WTC11 (cell line): ENCODE results near the gene NUP85. TPM values are rescaled to one million over a fixed set of nuclear protein-coding genes. Genes with fewer than 3 reads are reported as not detected.

ENCODE experiments used
- ATF3 ChIP-seq: sonication (generic); formaldehyde crosslinking; conservative IDR thresholded peaks from 2 replicates; pipeline ENCODE4 v1.8.1; 2022; ENCODE audit warnings: mild to moderate bottlenecking, missing genetic modification reagents
- ATF6 ChIP-seq: sonication (generic); formaldehyde crosslinking; IDR thresholded peaks from 2 replicates; pipeline ENCODE4 v1.8.1; 2023; ENCODE audit warnings: mild to moderate bottlenecking, missing genetic modification reagents
- CREM ChIP-seq: sonication (generic); formaldehyde crosslinking; IDR thresholded peaks from 2 replicates; pipeline ENCODE4 v1.8.1; 2022; ENCODE audit warnings: mild to moderate bottlenecking, missing genetic modification reagents, moderate library complexity
- FOXP1 ChIP-seq: sonication (generic); formaldehyde crosslinking; IDR thresholded peaks from 2 replicates; pipeline ENCODE4 v1.8.0; 2022; ENCODE audit warnings: missing genetic modification reagents, mild to moderate bottlenecking, moderate library complexity, borderline replicate concordance
- IRF1 ChIP-seq: sonication (generic); formaldehyde crosslinking; IDR thresholded peaks from 2 replicates; pipeline ENCODE4 v1.8.0; 2023; ENCODE audit warnings: missing genetic modification reagents
- JUN ChIP-seq: sonication (generic); formaldehyde crosslinking; IDR thresholded peaks from 2 replicates; pipeline ENCODE4 v1.8.0; 2023; ENCODE audit warnings: mild to moderate bottlenecking, missing genetic modification reagents
- KAT7 ChIP-seq: sonication (generic); formaldehyde crosslinking; IDR thresholded peaks from 2 replicates; pipeline ENCODE4 v1.8.1; 2023; ENCODE audit warnings: missing genetic modification reagents, mild to moderate bottlenecking, borderline replicate concordance
- MYBL2 ChIP-seq: sonication (generic); formaldehyde crosslinking; IDR thresholded peaks from 2 replicates; pipeline ENCODE4 v1.8.1; 2023; ENCODE audit warnings: mild to moderate bottlenecking, moderate library complexity, missing genetic modification reagents
- NFATC4 ChIP-seq: fragments of 250-450 bp; sonication (Bioruptor Pico); IDR thresholded peaks from 2 replicates; pipeline ENCODE4 v1.9.0; 2021; ENCODE audit warnings: mild to moderate bottlenecking
- NR3C1 ChIP-seq: sonication (generic); formaldehyde crosslinking; conservative IDR thresholded peaks from 2 replicates; pipeline ENCODE4 v1.8.1; 2023; ENCODE audit warnings: low read depth, mild to moderate bottlenecking, missing genetic modification reagents
- SOX15 ChIP-seq: fragments of 250-450 bp; sonication (Bioruptor Pico); IDR thresholded peaks from 2 replicates; pipeline ENCODE4 v1.9.0; 2021; ENCODE audit warnings: mild to moderate bottlenecking
- TCF7 ChIP-seq: sonication (generic); formaldehyde crosslinking; IDR thresholded peaks from 2 replicates; pipeline ENCODE4 v1.8.0; 2022; ENCODE audit warnings: mild to moderate bottlenecking, low read depth, missing genetic modification reagents, moderate library complexity
- TEAD1 ChIP-seq: sonication (generic); formaldehyde crosslinking; IDR thresholded peaks from 2 replicates; pipeline ENCODE4 v1.8.0; 2022; ENCODE audit warnings: mild to moderate bottlenecking, missing genetic modification reagents
- TP53 ChIP-seq: sonication (generic); formaldehyde crosslinking; IDR thresholded peaks from 2 replicates; pipeline ENCODE4 v1.8.1; 2023; ENCODE audit warnings: mild to moderate bottlenecking, missing genetic modification reagents
- ZNF121 ChIP-seq: sonication (generic); formaldehyde crosslinking; IDR thresholded peaks from 2 replicates; pipeline ENCODE4 v1.8.0; 2023; ENCODE audit warnings: missing genetic modification reagents
- ZNF396 ChIP-seq: fragments of 250-450 bp; sonication (Bioruptor Pico); IDR thresholded peaks from 2 replicates; pipeline ENCODE4 v1.8.0; 2021; ENCODE audit warnings: mild to moderate bottlenecking, moderate library complexity, borderline replicate concordance
- ZSCAN18 ChIP-seq: fragments of 250-450 bp; sonication (Bioruptor Pico); IDR thresholded peaks from 2 replicates; pipeline ENCODE4 v2.1.2; 2022; ENCODE audit warnings: mild to moderate bottlenecking, moderate library complexity
- total RNA-seq: library from RNA; stranded (reverse); gene quantifications from 3 replicates; pipeline ENCODE4 v1.2.3, GENCODE V29; 2021
- TF ChIP-seq, protein P1 (sequence below): sonication (generic); formaldehyde crosslinking; IDR thresholded peaks from 2 replicates; pipeline ENCODE4 v1.8.0; 2022; ENCODE audit warnings: mild to moderate bottlenecking, missing genetic modification reagents
- TF ChIP-seq, protein P2 (sequence below): sonication (generic); formaldehyde crosslinking; IDR thresholded peaks from 2 replicates; pipeline ENCODE4 v1.8.1; 2022; ENCODE audit warnings: mild to moderate bottlenecking, moderate library complexity, missing genetic modification reagents
- TF ChIP-seq, protein P3 (sequence below): sonication (generic); formaldehyde crosslinking; IDR thresholded peaks from 2 replicates; pipeline ENCODE4 v1.8.1; 2023; ENCODE audit warnings: mild to moderate bottlenecking, moderate library complexity, missing genetic modification reagents
- TF ChIP-seq, protein P4 (sequence below): fragments of 250-450 bp; sonication (Bioruptor Pico); IDR thresholded peaks from 2 replicates; pipeline ENCODE4 v1.8.0; 2021; ENCODE audit warnings: mild to moderate bottlenecking
- TF ChIP-seq, protein P5 (sequence below): sonication (generic); formaldehyde crosslinking; IDR thresholded peaks from 2 replicates; pipeline ENCODE4 v1.8.1; 2022; ENCODE audit warnings: mild to moderate bottlenecking, missing genetic modification reagents, moderate library complexity, borderline replicate concordance
- TF ChIP-seq, protein P6 (sequence below): sonication (generic); formaldehyde crosslinking; IDR thresholded peaks from 2 replicates; pipeline ENCODE4 v1.8.0; 2022; ENCODE audit warnings: missing genetic modification reagents

NUP85 gene
- total RNA-seq, 1 experiment from 2014 or later = 109 TPM

GRCh38 chr17:75182569-75183436 is 22.7 kb upstream of the NUP85 start, which contains the start of gene SUMO2 (continued):
- peak; percentile 8; the same call in 1 of the 2 replicates for TF ChIP-seq ZSCAN18 (CRISPR knock-in tag)
- TF ChIP-seq, protein P1, sequence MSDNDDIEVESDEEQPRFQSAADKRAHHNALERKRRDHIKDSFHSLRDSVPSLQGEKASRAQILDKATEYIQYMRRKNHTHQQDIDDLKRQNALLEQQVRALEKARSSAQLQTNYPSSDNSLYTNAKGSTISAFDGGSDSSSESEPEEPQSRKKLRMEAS (CRISPR knock-in tag) = 0 out of 2 replicates have a peak, but pooled peaks have one; percentile 21
- TF ChIP-seq, protein P2, sequence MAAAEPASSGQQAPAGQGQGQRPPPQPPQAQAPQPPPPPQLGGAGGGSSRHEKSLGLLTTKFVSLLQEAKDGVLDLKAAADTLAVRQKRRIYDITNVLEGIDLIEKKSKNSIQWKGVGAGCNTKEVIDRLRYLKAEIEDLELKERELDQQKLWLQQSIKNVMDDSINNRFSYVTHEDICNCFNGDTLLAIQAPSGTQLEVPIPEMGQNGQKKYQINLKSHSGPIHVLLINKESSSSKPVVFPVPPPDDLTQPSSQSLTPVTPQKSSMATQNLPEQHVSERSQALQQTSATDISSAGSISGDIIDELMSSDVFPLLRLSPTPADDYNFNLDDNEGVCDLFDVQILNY (CRISPR knock-in tag) = peak; percentile 17; the same call in 1 of the 2 replicates
- TF ChIP-seq SOX15 (CRISPR knock-in tag) = no peak
- no peak for TF ChIP-seq ZNF121
- TF ChIP-seq, protein P3, sequence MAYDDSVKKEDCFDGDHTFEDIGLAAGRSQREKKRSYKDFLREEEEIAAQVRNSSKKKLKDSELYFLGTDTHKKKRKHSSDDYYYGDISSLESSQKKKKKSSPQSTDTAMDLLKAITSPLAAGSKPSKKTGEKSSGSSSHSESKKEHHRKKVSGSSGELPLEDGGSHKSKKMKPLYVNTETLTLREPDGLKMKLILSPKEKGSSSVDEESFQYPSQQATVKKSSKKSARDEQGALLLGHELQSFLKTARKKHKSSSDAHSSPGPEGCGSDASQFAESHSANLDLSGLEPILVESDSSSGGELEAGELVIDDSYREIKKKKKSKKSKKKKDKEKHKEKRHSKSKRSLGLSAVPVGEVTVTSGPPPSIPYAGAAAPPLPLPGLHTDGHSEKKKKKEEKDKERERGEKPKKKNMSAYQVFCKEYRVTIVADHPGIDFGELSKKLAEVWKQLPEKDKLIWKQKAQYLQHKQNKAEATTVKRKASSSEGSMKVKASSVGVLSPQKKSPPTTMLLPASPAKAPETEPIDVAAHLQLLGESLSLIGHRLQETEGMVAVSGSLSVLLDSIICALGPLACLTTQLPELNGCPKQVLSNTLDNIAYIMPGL (CRISPR knock-in tag) = peak; percentile 70; the same call in 1 of the 2 replicates
- peak; percentile 76 for TF ChIP-seq FOXP1
- TF ChIP-seq NR3C1 (CRISPR knock-in tag) = no peak
- TF ChIP-seq IRF1 = no peak
- no peak for TF ChIP-seq JUN (CRISPR knock-in tag)
- 0 out of 2 replicates have a peak, but pooled peaks have one; percentile 18 for TF ChIP-seq TP53
- peak; percentile 47; the same call in 1 of the 2 replicates for TF ChIP-seq CREM
- peak; percentile 61; the same call in 1 of the 2 replicates for TF ChIP-seq TCF7 (CRISPR knock-in tag)
- TF ChIP-seq KAT7 (CRISPR knock-in tag) = no peak
- no peak for TF ChIP-seq ATF6 (CRISPR knock-in tag)
- peak; percentile 74; the same call in 1 of the 2 replicates for TF ChIP-seq MYBL2 (CRISPR knock-in tag)
- TF ChIP-seq TEAD1 = no peak; the same call in 1 of the 2 replicates
- TF ChIP-seq ATF3 (CRISPR knock-in tag) = no peak
- TF ChIP-seq NFATC4 (CRISPR knock-in tag) = peak; percentile 21; the same call in 1 of the 2 replicates
- no peak for TF ChIP-seq ZNF396 (CRISPR knock-in tag)
- TF ChIP-seq, protein P4, sequence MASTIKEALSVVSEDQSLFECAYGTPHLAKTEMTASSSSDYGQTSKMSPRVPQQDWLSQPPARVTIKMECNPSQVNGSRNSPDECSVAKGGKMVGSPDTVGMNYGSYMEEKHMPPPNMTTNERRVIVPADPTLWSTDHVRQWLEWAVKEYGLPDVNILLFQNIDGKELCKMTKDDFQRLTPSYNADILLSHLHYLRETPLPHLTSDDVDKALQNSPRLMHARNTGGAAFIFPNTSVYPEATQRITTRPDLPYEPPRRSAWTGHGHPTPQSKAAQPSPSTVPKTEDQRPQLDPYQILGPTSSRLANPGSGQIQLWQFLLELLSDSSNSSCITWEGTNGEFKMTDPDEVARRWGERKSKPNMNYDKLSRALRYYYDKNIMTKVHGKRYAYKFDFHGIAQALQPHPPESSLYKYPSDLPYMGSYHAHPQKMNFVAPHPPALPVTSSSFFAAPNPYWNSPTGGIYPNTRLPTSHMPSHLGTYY = no peak
- TF ChIP-seq, protein P5, sequence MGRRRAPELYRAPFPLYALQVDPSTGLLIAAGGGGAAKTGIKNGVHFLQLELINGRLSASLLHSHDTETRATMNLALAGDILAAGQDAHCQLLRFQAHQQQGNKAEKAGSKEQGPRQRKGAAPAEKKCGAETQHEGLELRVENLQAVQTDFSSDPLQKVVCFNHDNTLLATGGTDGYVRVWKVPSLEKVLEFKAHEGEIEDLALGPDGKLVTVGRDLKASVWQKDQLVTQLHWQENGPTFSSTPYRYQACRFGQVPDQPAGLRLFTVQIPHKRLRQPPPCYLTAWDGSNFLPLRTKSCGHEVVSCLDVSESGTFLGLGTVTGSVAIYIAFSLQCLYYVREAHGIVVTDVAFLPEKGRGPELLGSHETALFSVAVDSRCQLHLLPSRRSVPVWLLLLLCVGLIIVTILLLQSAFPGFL = no peak
- TF ChIP-seq, protein P6, sequence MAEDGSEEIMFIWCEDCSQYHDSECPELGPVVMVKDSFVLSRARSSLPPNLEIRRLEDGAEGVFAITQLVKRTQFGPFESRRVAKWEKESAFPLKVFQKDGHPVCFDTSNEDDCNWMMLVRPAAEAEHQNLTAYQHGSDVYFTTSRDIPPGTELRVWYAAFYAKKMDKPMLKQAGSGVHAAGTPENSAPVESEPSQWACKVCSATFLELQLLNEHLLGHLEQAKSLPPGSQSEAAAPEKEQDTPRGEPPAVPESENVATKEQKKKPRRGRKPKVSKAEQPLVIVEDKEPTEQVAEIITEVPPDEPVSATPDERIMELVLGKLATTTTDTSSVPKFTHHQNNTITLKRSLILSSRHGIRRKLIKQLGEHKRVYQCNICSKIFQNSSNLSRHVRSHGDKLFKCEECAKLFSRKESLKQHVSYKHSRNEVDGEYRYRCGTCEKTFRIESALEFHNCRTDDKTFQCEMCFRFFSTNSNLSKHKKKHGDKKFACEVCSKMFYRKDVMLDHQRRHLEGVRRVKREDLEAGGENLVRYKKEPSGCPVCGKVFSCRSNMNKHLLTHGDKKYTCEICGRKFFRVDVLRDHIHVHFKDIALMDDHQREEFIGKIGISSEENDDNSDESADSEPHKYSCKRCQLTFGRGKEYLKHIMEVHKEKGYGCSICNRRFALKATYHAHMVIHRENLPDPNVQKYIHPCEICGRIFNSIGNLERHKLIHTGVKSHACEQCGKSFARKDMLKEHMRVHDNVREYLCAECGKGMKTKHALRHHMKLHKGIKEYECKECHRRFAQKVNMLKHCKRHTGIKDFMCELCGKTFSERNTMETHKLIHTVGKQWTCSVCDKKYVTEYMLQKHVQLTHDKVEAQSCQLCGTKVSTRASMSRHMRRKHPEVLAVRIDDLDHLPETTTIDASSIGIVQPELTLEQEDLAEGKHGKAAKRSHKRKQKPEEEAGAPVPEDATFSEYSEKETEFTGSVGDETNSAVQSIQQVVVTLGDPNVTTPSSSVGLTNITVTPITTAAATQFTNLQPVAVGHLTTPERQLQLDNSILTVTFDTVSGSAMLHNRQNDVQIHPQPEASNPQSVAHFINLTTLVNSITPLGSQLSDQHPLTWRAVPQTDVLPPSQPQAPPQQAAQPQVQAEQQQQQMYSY (CRISPR knock-in tag) = no peak
